Iris pigment epithelial cell (primary cell): ENCODE measurements around the gene TRAPPC2L.
"Not testable (repeated sequence)": the region's sequence is repeated elsewhere in the genome, so short reads cannot be mapped to it uniquely, and the experiment has no call there.

ENCODE experiments used
- DNase-seq: peaks from one replicate; pipeline ENCODE4 v3.0.0-alpha.2; 2011; ENCODE audit warnings: low read depth

TRAPPC2L gene

GRCh38 chr16:88819126-88819525, 37.8 kb upstream of the TRAPPC2L start:
- no peak for DNase-seq

GRCh38 chr16:88820385-88821025, 36.4 kb upstream of the TRAPPC2L start:
- no peak for DNase-seq

GRCh38 chr16:88821168-88821850, 35.6 kb upstream of the TRAPPC2L start:
- no peak for DNase-seq

- DNase-seq, result no peak
Observed at GRCh38 chr16:88822281-88823040, 34.5 kb upstream of the TRAPPC2L start.

GRCh38 chr16:88823646-88824045, 33.3 kb upstream of the TRAPPC2L start:
- DNase-seq, result not testable (repeated sequence)

GRCh38 chr16:88824256-88825077, 32.5 kb upstream of the TRAPPC2L start:
- no peak for DNase-seq

GRCh38 chr16:88825146-88825545, 31.8 kb upstream of the TRAPPC2L start:
- DNase-seq, result no peak

- no peak for DNase-seq
Observed at GRCh38 chr16:88826070-88826840, 30.7 kb upstream of the TRAPPC2L start.

GRCh38 chr16:88827727-88828126, 29.2 kb upstream of the TRAPPC2L start:
- no peak for DNase-seq

GRCh38 chr16:88828711-88829110, 28.2 kb upstream of the TRAPPC2L start:
- no peak for DNase-seq

GRCh38 chr16:88830258-88830657, 26.7 kb upstream of the TRAPPC2L start:
- no peak for DNase-seq

- DNase-seq, result no peak
Observed at GRCh38 chr16:88830783-88831182, 26.1 kb upstream of the TRAPPC2L start.

GRCh38 chr16:88831838-88832237, 25.1 kb upstream of the TRAPPC2L start:
- DNase-seq, result no peak

- DNase-seq, result no peak
Observed at GRCh38 chr16:88833086-88833485, 23.8 kb upstream of the TRAPPC2L start.

GRCh38 chr16:88834670-88835069, 22.3 kb upstream of the TRAPPC2L start:
- DNase-seq, result no peak

- no peak for DNase-seq
Observed at GRCh38 chr16:88835383-88835782, 21.5 kb upstream of the TRAPPC2L start.

GRCh38 chr16:88835818-88836217, 21.1 kb upstream of the TRAPPC2L start:
- no peak for DNase-seq

- no peak for DNase-seq
Observed at GRCh38 chr16:88836791-88837190, 20.1 kb upstream of the TRAPPC2L start.

- no peak for DNase-seq
Observed at GRCh38 chr16:88837806-88838205, 19.1 kb upstream of the TRAPPC2L start.

- DNase-seq, result no peak
Observed at GRCh38 chr16:88838566-88838965, 18.4 kb upstream of the TRAPPC2L start.

- no peak for DNase-seq
Observed at GRCh38 chr16:88839026-88839529, 17.8 kb upstream of the TRAPPC2L start.
